Activated CD4-positive, alpha-beta memory T cell treated with anti-CD3 and anti-CD28 coated beads, Interleukin-2, amount 10 ng/mL, durations not matched to agents 7 days and 5 days (primary cell): ENCODE measurements around the gene TWIST2. TPM values are rescaled to one million over a fixed set of nuclear protein-coding genes. Genes with fewer than 3 reads are reported as not detected.

Experiments used
- CTCF ChIA-PET: fragments of 350-600 bp; sonication (Branson Sonifier 250); formaldehyde crosslinking; loops from one replicate; lab custom pipeline; 2021; ENCODE audit warnings: antibody characterized with exemption, inconsistent platforms; lab: Charles Lee
- POLR2A ChIA-PET: fragments of 350-600 bp; sonication (Branson Sonifier 250); formaldehyde crosslinking; loops from one replicate; lab custom pipeline; 2021; ENCODE audit warnings: antibody characterized with exemption; lab: Charles Lee
- DNase-seq: peaks from one replicate; pipeline ENCODE4 v3.0.0-alpha.2; 2020
- H3K27ac Mint-ChIP-seq: one replicate; pipeline ENCODE4 v1.8.0; 2021; ENCODE audit warnings: mild to moderate bottlenecking, mixed read lengths
- H3K27me3 Mint-ChIP-seq: one replicate; pipeline ENCODE4 v1.8.0; 2021; ENCODE audit warnings: mixed read lengths
- H3K36me3 Mint-ChIP-seq: one replicate; pipeline ENCODE4 v1.8.0; 2021; ENCODE audit warnings: low read depth, mixed read lengths
- H3K4me1 Mint-ChIP-seq: one replicate; pipeline ENCODE4 v1.8.0; 2021; ENCODE audit warnings: mixed read lengths
- H3K4me3 Mint-ChIP-seq: one replicate; pipeline ENCODE4 v1.8.0; 2021; ENCODE audit warnings: mild to moderate bottlenecking, mixed read lengths
- H3K9me3 Mint-ChIP-seq: one replicate; pipeline ENCODE4 v1.8.0; 2021; ENCODE audit warnings: mixed read lengths
- total RNA-seq, 2 experiments: library from RNA; stranded (reverse); gene quantifications; one replicate each; pipeline ENCODE4 v1.2.3, GENCODE V29; 2021

TWIST2 gene
- total RNA-seq, 2 experiments from 2014 or later, result not detected

GRCh38 chr2:238874330-238875050 lies 26.6 kb downstream of the TWIST2 start:
- Mint-ChIP-seq H3K9me3 (peaks cover 5% of the 10 kb centered on the region), H3K27me3 (no peaks in the 10 kb centered on the region), H3K36me3 (peaks cover 2% of the 10 kb centered on the region), H3K4me1 (peaks cover 2% of the 10 kb centered on the region), H3K4me3 (no peak overlapping the region), H3K27ac (no peak overlapping the region)
- ChIA-PET CTCF (no interaction called here), POLR2A (no interaction called here)
- DNase-seq, result no peak

GRCh38 chr2:238875101-238875470 lies 27.2 kb downstream of the TWIST2 start:
- no peaks in the 10 kb centered on the region for H3K4me1 Mint-ChIP-seq
- no peak overlapping the region for H3K27ac Mint-ChIP-seq
- CTCF ChIA-PET, result no interaction called here
- DNase-seq, result no peak
- H3K4me3 Mint-ChIP-seq, result no peak overlapping the region
- no peaks in the 10 kb centered on the region for H3K36me3 Mint-ChIP-seq
- no peaks in the 10 kb centered on the region for H3K27me3 Mint-ChIP-seq
- H3K9me3 Mint-ChIP-seq, result peaks cover 3% of the 10 kb centered on the region
- POLR2A ChIA-PET, result no interaction called here

GRCh38 chr2:238875471-238876231 lies 27.8 kb downstream of the TWIST2 start:
- DNase-seq, result no peak
- H3K4me3 Mint-ChIP-seq, result no peak overlapping the region
- H3K27ac Mint-ChIP-seq, result no peak overlapping the region
- ChIA-PET POLR2A (no interaction called here), CTCF (no interaction called here)
- peaks cover 3% of the 10 kb centered on the region for H3K9me3 Mint-ChIP-seq
- no peaks in the 10 kb centered on the region for H3K36me3 Mint-ChIP-seq
- no peaks in the 10 kb centered on the region for H3K4me1 Mint-ChIP-seq
- H3K27me3 Mint-ChIP-seq, result no peaks in the 10 kb centered on the region

GRCh38 chr2:238876232-238876630 lies 28.3 kb downstream of the TWIST2 start:
- no peak for DNase-seq
- no peak overlapping the region for H3K4me3 Mint-ChIP-seq
- ChIA-PET POLR2A (no interaction called here), CTCF (no interaction called here)
- H3K36me3 Mint-ChIP-seq, result no peaks in the 10 kb centered on the region
- H3K9me3 Mint-ChIP-seq, result peaks cover 3% of the 10 kb centered on the region
- no peak overlapping the region for H3K27ac Mint-ChIP-seq
- H3K4me1 Mint-ChIP-seq, result no peaks in the 10 kb centered on the region
- no peaks in the 10 kb centered on the region for H3K27me3 Mint-ChIP-seq

GRCh38 chr2:238878051-238878735 lies 30.3 kb downstream of the TWIST2 start:
- H3K4me1 Mint-ChIP-seq, result no peaks in the 10 kb centered on the region
- no peak overlapping the region for H3K27ac Mint-ChIP-seq
- no peak overlapping the region for H3K4me3 Mint-ChIP-seq
- no peaks in the 10 kb centered on the region for H3K36me3 Mint-ChIP-seq
- H3K27me3 Mint-ChIP-seq, result no peaks in the 10 kb centered on the region
- no peaks in the 10 kb centered on the region for H3K9me3 Mint-ChIP-seq
- ChIA-PET CTCF (no interaction called here), POLR2A (no interaction called here)
- DNase-seq, result no peak

- POLR2A ChIA-PET, result no interaction called here
- H3K27me3 Mint-ChIP-seq, result no peaks in the 10 kb centered on the region
- no peaks in the 10 kb centered on the region for H3K36me3 Mint-ChIP-seq
- H3K9me3 Mint-ChIP-seq, result no peaks in the 10 kb centered on the region
- CTCF ChIA-PET, result no interaction called here
- no peak overlapping the region for H3K4me3 Mint-ChIP-seq
- DNase-seq, result no peak
- H3K4me1 Mint-ChIP-seq, result no peaks in the 10 kb centered on the region
- no peak overlapping the region for H3K27ac Mint-ChIP-seq
These were observed 31.2 kb downstream of the TWIST2 start for GRCh38 chr2:238879043-238879442.

GRCh38 chr2:238879621-238880377 lies 31.9 kb downstream of the TWIST2 start:
- Mint-ChIP-seq H3K4me1 (no peaks in the 10 kb centered on the region), H3K27ac (no peak overlapping the region), H3K9me3 (no peaks in the 10 kb centered on the region), H3K4me3 (no peak overlapping the region), H3K36me3 (no peaks in the 10 kb centered on the region), H3K27me3 (no peaks in the 10 kb centered on the region)
- peak; percentile 20 for DNase-seq
- ChIA-PET CTCF (no interaction called here), POLR2A (no interaction called here)

- no peaks in the 10 kb centered on the region for H3K9me3 Mint-ChIP-seq
- CTCF ChIA-PET, result no interaction called here
- POLR2A ChIA-PET, result no interaction called here
- H3K4me3 Mint-ChIP-seq, result no peak overlapping the region
- H3K4me1 Mint-ChIP-seq, result no peaks in the 10 kb centered on the region
- DNase-seq, result peak; percentile 24
- no peaks in the 10 kb centered on the region for H3K27me3 Mint-ChIP-seq
- H3K27ac Mint-ChIP-seq, result no peak overlapping the region
- H3K36me3 Mint-ChIP-seq, result no peaks in the 10 kb centered on the region
These were observed 33.6 kb downstream of the TWIST2 start for GRCh38 chr2:238881353-238882081.

GRCh38 chr2:238882082-238882755 lies 34.3 kb downstream of the TWIST2 start:
- no peak for DNase-seq
- H3K36me3 Mint-ChIP-seq, result no peaks in the 10 kb centered on the region
- ChIA-PET CTCF (no interaction called here), POLR2A (no interaction called here)
- H3K27me3 Mint-ChIP-seq, result no peaks in the 10 kb centered on the region
- H3K4me3 Mint-ChIP-seq, result no peak overlapping the region
- no peak overlapping the region for H3K27ac Mint-ChIP-seq
- no peaks in the 10 kb centered on the region for H3K9me3 Mint-ChIP-seq
- no peaks in the 10 kb centered on the region for H3K4me1 Mint-ChIP-seq

- POLR2A ChIA-PET, result no interaction called here
These were observed 35.6 kb downstream of the TWIST2 start for GRCh38 chr2:238883421-238883901.

GRCh38 chr2:238884122-238884811 lies 36.4 kb downstream of the TWIST2 start:
- no peaks in the 10 kb centered on the region for H3K9me3 Mint-ChIP-seq
- no peak for DNase-seq
- CTCF ChIA-PET, result no interaction called here
- H3K36me3 Mint-ChIP-seq, result no peaks in the 10 kb centered on the region
- H3K27ac Mint-ChIP-seq, result no peak overlapping the region
- POLR2A ChIA-PET, result no interaction called here
- H3K4me1 Mint-ChIP-seq, result no peaks in the 10 kb centered on the region
- no peaks in the 10 kb centered on the region for H3K27me3 Mint-ChIP-seq
- H3K4me3 Mint-ChIP-seq, result no peak overlapping the region

More at GRCh38 chr2:238883421-238883901, 35.6 kb downstream of the TWIST2 start:
- Mint-ChIP-seq H3K36me3 (no peaks in the 10 kb centered on the region), H3K9me3 (no peaks in the 10 kb centered on the region), H3K4me3 (no peak overlapping the region), H3K27ac (no peak overlapping the region), H3K27me3 (no peaks in the 10 kb centered on the region), H3K4me1 (no peaks in the 10 kb centered on the region)
- CTCF ChIA-PET, result no interaction called here
- no peak for DNase-seq
